Measurements from ENCODE around the gene ADRA2B.

ADRA2B gene

GRCh38 chr2:96093528-96093927 lies 22.8 kb downstream of the ADRA2B start:
- no peaks in the 10 kb centered on the region for H3K27me3 ChIP-seq (ENCODE audit: insufficient read depth, low read length, poor library complexity, severe bottlenecking)

GRCh38 chr2:96092951-96093350 lies 23.4 kb downstream of the ADRA2B start:
- Histone ChIP-seq H3K79me2 (ENCODE audit: insufficient read depth, low read length) (no peaks in the 10 kb centered on the region), H3K4me3 (ENCODE audit: low read length, poor library complexity, severe bottlenecking) (no peak overlapping the region), H3K4me2 (ENCODE audit: low read depth, low read length, poor library complexity, severe bottlenecking) (no peak overlapping the region), H3K36me3 (ENCODE audit: insufficient read depth, low read length) (no peaks in the 10 kb centered on the region), H4K20me1 (ENCODE audit: insufficient read depth, low read length, poor library complexity, severe bottlenecking) (no peaks in the 10 kb centered on the region), H3F3A (ENCODE audit: low read depth) (no peaks in the 10 kb centered on the region), H3K4me1 (ENCODE audit: insufficient read depth, low read length, poor library complexity, severe bottlenecking) (no peaks in the 10 kb centered on the region), H3K9me3 (ENCODE audit: insufficient read depth, low read depth, low read length) (no peaks in the 10 kb centered on the region), H2AFZ (ENCODE audit: low read length) (peak overlapping the region; percentile 44; the same call in 1 of the 2 replicates), H3K9me2 (replicated peaks; ENCODE audit: low read depth, low read length) (no peaks in the 10 kb centered on the region), H3K9ac (ENCODE audit: low read depth, low read length, poor library complexity, severe bottlenecking) (no peak overlapping the region), H3K27me3 (ENCODE audit: insufficient read depth, low read length, poor library complexity, severe bottlenecking) (no peaks in the 10 kb centered on the region)
- no peak for TF ChIP-seq CTCF (conservative IDR thresholded peaks at IDR 0.05; ENCODE audit: low read length)
- no peak for TF ChIP-seq EZH2phosphoT487 (IDR thresholded peaks at IDR 0.05; ENCODE audit: borderline replicate concordance)

More at GRCh38 chr2:96093528-96093927, 22.8 kb downstream of the ADRA2B start:
- Histone ChIP-seq H3K36me3 (ENCODE audit: insufficient read depth, low read length) (no peaks in the 10 kb centered on the region), H3K4me2 (ENCODE audit: low read depth, low read length, poor library complexity, severe bottlenecking) (no peak overlapping the region), H3K9me2 (replicated peaks; ENCODE audit: low read depth, low read length) (no peaks in the 10 kb centered on the region), H3K9me3 (ENCODE audit: insufficient read depth, low read depth, low read length) (no peaks in the 10 kb centered on the region), H3K4me3 (ENCODE audit: low read length, poor library complexity, severe bottlenecking) (no peak overlapping the region), H4K20me1 (ENCODE audit: insufficient read depth, low read length, poor library complexity, severe bottlenecking) (no peaks in the 10 kb centered on the region), H3K4me1 (ENCODE audit: insufficient read depth, low read length, poor library complexity, severe bottlenecking) (no peaks in the 10 kb centered on the region), H3K79me2 (ENCODE audit: insufficient read depth, low read length) (no peaks in the 10 kb centered on the region), H2AFZ (ENCODE audit: low read length) (no peak overlapping the region), H3F3A (ENCODE audit: low read depth) (no peaks in the 10 kb centered on the region), H3K9ac (ENCODE audit: low read depth, low read length, poor library complexity, severe bottlenecking) (no peak overlapping the region)
- TF ChIP-seq EZH2phosphoT487 (IDR thresholded peaks at IDR 0.05; ENCODE audit: borderline replicate concordance) = no peak

- no peaks in the 10 kb centered on the region for H3K9me3 ChIP-seq (ENCODE audit: insufficient read depth, low read depth, low read length)
- H3K9ac ChIP-seq (ENCODE audit: low read depth, low read length, poor library complexity, severe bottlenecking) = no peak overlapping the region
- H4K20me1 ChIP-seq (ENCODE audit: insufficient read depth, low read length, poor library complexity, severe bottlenecking) = no peaks in the 10 kb centered on the region
- no peaks in the 10 kb centered on the region for H3K27me3 ChIP-seq (ENCODE audit: insufficient read depth, low read length, poor library complexity, severe bottlenecking)
- H3K4me1 ChIP-seq (ENCODE audit: insufficient read depth, low read length, poor library complexity, severe bottlenecking) = no peaks in the 10 kb centered on the region
- no peaks in the 10 kb centered on the region for H3F3A ChIP-seq (ENCODE audit: low read depth)
- H3K36me3 ChIP-seq (ENCODE audit: insufficient read depth, low read length) = no peaks in the 10 kb centered on the region
- no peaks in the 10 kb centered on the region for H3K79me2 ChIP-seq (ENCODE audit: insufficient read depth, low read length)
- no peak overlapping the region for H3K4me2 ChIP-seq (ENCODE audit: low read depth, low read length, poor library complexity, severe bottlenecking)
- no peaks in the 10 kb centered on the region for H3K9me2 ChIP-seq (replicated peaks; ENCODE audit: low read depth, low read length)
- TF ChIP-seq EZH2phosphoT487 (IDR thresholded peaks at IDR 0.05; ENCODE audit: borderline replicate concordance) (no peak), CTCF (conservative IDR thresholded peaks at IDR 0.05; ENCODE audit: low read length) (no peak)
- H2AFZ ChIP-seq (ENCODE audit: low read length) = peak overlapping the region; percentile 44; the same call in 1 of the 2 replicates
- H3K4me3 ChIP-seq (ENCODE audit: low read length, poor library complexity, severe bottlenecking) = no peak overlapping the region
Observed at GRCh38 chr2:96092573-96092877, 23.8 kb downstream of the ADRA2B start.
